MM.1S (cell line): Measurements from ENCODE around the gene SCRT2.
A peak's percentile ranks its signal among the peaks of the same experiment; 100 is the strongest.

ENCODE experiments used
- DNase-seq: peaks from one replicate; pipeline ENCODE4 v3.0.0-alpha.2; 2015
- H2AFZ ChIP-seq: fragments of 300-600 bp; sonication (generic); 2 replicates; pipeline ENCODE4 v1.6.0; 2016; ENCODE audit warnings: antibody characterized with exemption, low read length
- H3F3A ChIP-seq: fragments of 300-600 bp; sonication (generic); 2 replicates; pipeline ENCODE4 v1.6.1; 2016; ENCODE audit warnings: mild to moderate bottlenecking, antibody characterized with exemption, low read length, moderate library complexity, mixed read lengths; ENCODE audit not compliant: insufficient read depth
- H3K27ac ChIP-seq: fragments of 300-600 bp; sonication (generic); 2 replicates; pipeline ENCODE4 v1.5.1; 2016; ENCODE audit warnings: mild to moderate bottlenecking, low read length
- H3K27me3 ChIP-seq: fragments of 300-600 bp; sonication (generic); replicated peaks from 2 replicates; pipeline ENCODE4 v1.6.0; 2016; ENCODE audit warnings: low read length; ENCODE audit not compliant: insufficient read depth
- H3K36me3 ChIP-seq: fragments of 300-600 bp; sonication (generic); replicated peaks from 2 replicates; pipeline ENCODE4 v1.6.1; 2016; ENCODE audit warnings: mild to moderate bottlenecking, low read length, mixed read lengths; ENCODE audit not compliant: insufficient read depth
- H3K4me1 ChIP-seq: fragments of 300-600 bp; sonication (generic); 2 replicates; pipeline ENCODE4 v1.6.1; 2016; ENCODE audit warnings: low read length, mixed read lengths
- H3K4me2 ChIP-seq: fragments of 300-600 bp; sonication (generic); 2 replicates; pipeline ENCODE4 v1.6.0; 2016; ENCODE audit warnings: low read depth, low read length
- H3K4me3 ChIP-seq: fragments of 300-600 bp; sonication (generic); 2 replicates; pipeline ENCODE4 v1.5.1; 2016; ENCODE audit warnings: low read length, mixed read lengths
- H3K79me2 ChIP-seq: fragments of 300-600 bp; sonication (generic); 2 replicates; pipeline ENCODE4 v1.6.1; 2016; ENCODE audit warnings: mixed run types, low read length, mixed read lengths
- H3K9ac ChIP-seq: fragments of 300-600 bp; sonication (generic); 2 replicates; pipeline ENCODE4 v1.6.1; 2016; ENCODE audit warnings: low read length, mixed read lengths
- H3K9me2 ChIP-seq: fragments of 300-600 bp; sonication (generic); replicated peaks from 2 replicates; pipeline ENCODE4 v1.6.1; 2016; ENCODE audit warnings: mild to moderate bottlenecking, low read length, mixed read lengths; ENCODE audit not compliant: insufficient read depth
- H3K9me3 ChIP-seq: fragments of 300-600 bp; sonication (generic); replicated peaks from 2 replicates; pipeline ENCODE4 v1.6.1; 2016; ENCODE audit warnings: mild to moderate bottlenecking, low read length, mixed read lengths; ENCODE audit not compliant: insufficient read depth
- H4K20me1 ChIP-seq: fragments of 300-600 bp; sonication (generic); 2 replicates; pipeline ENCODE4 v1.6.1; 2016; ENCODE audit warnings: mild to moderate bottlenecking, low read length, moderate library complexity, mixed read lengths; ENCODE audit not compliant: insufficient read depth
- CTCF ChIP-seq: fragments of 300-600 bp; sonication (generic); IDR thresholded peaks from 2 replicates; pipeline ENCODE4 v1.5.1; 2016; ENCODE audit warnings: antibody characterized with exemption, low read length, mixed read lengths
- EZH2 ChIP-seq: fragments of 300-600 bp; sonication (generic); optimal IDR thresholded peaks from 2 replicates; pipeline ENCODE3; 2017; ENCODE audit warnings: low read depth, mild to moderate bottlenecking, antibody characterized with exemption, low read length, mixed read lengths
- EZH2phosphoT487 ChIP-seq: fragments of 300-600 bp; sonication (generic); IDR thresholded peaks from 2 replicates; pipeline ENCODE4 v1.6.1; 2018; ENCODE audit warnings: antibody characterized with exemption, low read length

Gene SCRT2

GRCh38 chr20:646107-646867, 29.3 kb downstream of the SCRT2 start:
- DNase-seq: no peak
- H3K9me3 ChIP-seq: no peaks in the 10 kb centered on the region
- peaks cover 15% of the 10 kb centered on the region for H3K79me2 ChIP-seq
- no peak overlapping the region for H3K27ac ChIP-seq
- H2AFZ ChIP-seq: no peak overlapping the region
- H4K20me1 ChIP-seq: peaks cover 7% of the 10 kb centered on the region; the same call in 1 of the 2 replicates
- H3K9me2 ChIP-seq: no peaks in the 10 kb centered on the region
- H3K27me3 ChIP-seq: no peaks in the 10 kb centered on the region
- peaks cover 12% of the 10 kb centered on the region; the same call in 1 of the 2 replicates for H3K36me3 ChIP-seq
- no peak overlapping the region for H3K4me2 ChIP-seq
- H3K4me1 ChIP-seq: no peaks in the 10 kb centered on the region
- peaks cover 2% of the 10 kb centered on the region; the same call in 1 of the 2 replicates for H3F3A ChIP-seq
- no peak overlapping the region for H3K4me3 ChIP-seq
- no peak overlapping the region for H3K9ac ChIP-seq
- TF ChIP-seq EZH2phosphoT487 (no peak), EZH2 (no peak), CTCF (no peak)

DNA sequence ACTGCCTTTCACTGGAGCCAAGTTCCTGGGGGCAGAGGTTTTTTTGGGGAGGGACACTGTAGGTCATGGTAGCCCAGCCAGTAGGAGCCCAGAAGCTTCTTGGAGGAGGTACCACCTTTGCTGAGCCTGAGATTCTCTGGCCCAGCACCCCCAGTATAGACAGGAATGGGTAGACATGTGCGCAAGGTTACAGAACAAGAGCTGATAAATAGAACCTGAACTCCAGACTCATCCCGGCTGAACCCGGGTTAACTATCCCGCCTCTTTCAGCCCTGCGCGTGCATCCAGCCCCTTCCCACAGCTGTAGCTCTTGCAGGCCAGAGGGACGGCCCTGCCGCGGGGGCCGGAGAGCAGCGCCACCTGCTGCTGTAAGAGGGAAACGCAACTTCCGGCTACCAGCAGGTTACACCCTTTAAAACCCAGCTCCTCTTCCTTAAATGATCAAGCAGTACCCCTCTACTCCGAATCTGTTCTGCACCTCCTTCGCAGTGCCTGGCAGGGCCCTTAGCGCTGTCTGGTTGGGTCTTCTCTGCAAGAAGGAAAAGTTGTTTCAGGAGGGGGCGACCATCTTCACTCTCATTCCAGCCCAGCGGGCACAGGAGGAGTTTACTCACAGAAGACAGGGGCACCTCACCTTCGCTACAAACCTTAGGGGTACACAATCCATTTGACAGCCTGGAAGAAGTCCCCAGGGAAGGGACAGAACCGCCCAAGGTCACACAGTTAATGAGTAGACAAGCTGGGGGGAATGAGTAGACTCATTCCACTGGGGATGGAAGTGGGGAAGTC, 30.1 kb downstream of the SCRT2 start:
- no peak overlapping the region for H3K4me2 ChIP-seq
- H2AFZ ChIP-seq: no peak overlapping the region
- H3K27me3 ChIP-seq: 0 out of 2 replicates have a peak, but pooled peaks cover 2% of the 10 kb centered on the region
- peaks cover 7% of the 10 kb centered on the region for H3K79me2 ChIP-seq
- peaks cover 12% of the 10 kb centered on the region; the same call in 1 of the 2 replicates for H3K36me3 ChIP-seq
- H3K9me3 ChIP-seq: no peaks in the 10 kb centered on the region
- H3F3A ChIP-seq: peaks cover 2% of the 10 kb centered on the region; the same call in 1 of the 2 replicates
- H3K9ac ChIP-seq: no peak overlapping the region
- no peak overlapping the region for H3K4me3 ChIP-seq
- no peak overlapping the region for H3K27ac ChIP-seq
- H3K9me2 ChIP-seq: no peaks in the 10 kb centered on the region
- TF ChIP-seq EZH2phosphoT487: no peak
- TF ChIP-seq CTCF: peak; percentile 91
- no peaks in the 10 kb centered on the region for H3K4me1 ChIP-seq
- peaks cover 7% of the 10 kb centered on the region; the same call in 1 of the 2 replicates for H4K20me1 ChIP-seq
- DNase-seq: peak; percentile 73

GRCh38 chr20:644692-645317, 30.8 kb downstream of the SCRT2 start:
- H4K20me1 ChIP-seq: peaks cover 7% of the 10 kb centered on the region; the same call in 1 of the 2 replicates
- peaks cover 2% of the 10 kb centered on the region; the same call in 1 of the 2 replicates for H3F3A ChIP-seq
- no peak overlapping the region for H3K4me2 ChIP-seq
- H3K79me2 ChIP-seq: peaks cover 1% of the 10 kb centered on the region; the same call in 1 of the 2 replicates
- H3K4me1 ChIP-seq: no peaks in the 10 kb centered on the region
- no peak overlapping the region for H3K9ac ChIP-seq
- peaks cover 12% of the 10 kb centered on the region; the same call in 1 of the 2 replicates for H3K36me3 ChIP-seq
- DNase-seq: no peak
- H3K4me3 ChIP-seq: no peak overlapping the region
- H3K27me3 ChIP-seq: 0 out of 2 replicates have a peak, but pooled peaks cover 5% of the 10 kb centered on the region
- H3K27ac ChIP-seq: no peak overlapping the region
- H3K9me3 ChIP-seq: no peaks in the 10 kb centered on the region
- H2AFZ ChIP-seq: no peak overlapping the region
- no peak for TF ChIP-seq EZH2phosphoT487
- TF ChIP-seq EZH2: no peak
- TF ChIP-seq CTCF: no peak
- H3K9me2 ChIP-seq: no peaks in the 10 kb centered on the region
